Transverse colon (tissue), 3 donors: ENCODE measurements around the gene PI3.

Source experiments
- CTCF ChIP-seq, 5 experiments: fragments of 200-600 bp in 3 of 5; fragments of 450-650 bp in 2 of 5; sonication (generic) in 3 of 5; IDR thresholded peaks; 1 replicate in 2 of 5; 2 replicates in 3 of 5; pipeline ENCODE4 v1.5.1; 2016 to 2017; ENCODE audit warnings: antibody characterized with exemption in 5 of 5, inconsistent platforms in 3 of 5, mild to moderate bottlenecking in 2 of 5, moderate library complexity in 1 of 5
- EP300 ChIP-seq: sonication (generic); formaldehyde crosslinking; IDR thresholded peaks from one replicate; pipeline ENCODE4 v1.6.1; 2017; ENCODE audit warnings: antibody characterized with exemption, low read depth
- POLR2A ChIP-seq: fragments of 450-650 bp; IDR thresholded peaks from one replicate; pipeline ENCODE4 v1.6.1; 2016; ENCODE audit warnings: antibody characterized with exemption, mild to moderate bottlenecking, moderate library complexity

GRCh38 chr20:45209924-45210323, 35.2 kb downstream of the PI3 start:
- TF ChIP-seq CTCF (IDR thresholded peaks at IDR 0.05) (no peak), POLR2A (no peak), EP300 (no peak)
